ENCODE results near the gene COMMD10. TPM values are rescaled to one million over a fixed set of nuclear protein-coding genes. Genes with fewer than 3 reads are reported as not detected.

Gene COMMD10
- polyA plus RNA-seq, 1 donor, result 58.6 TPM

GRCh38 chr5:116176121-116176520 is 91.3 kb downstream of the COMMD10 start:
- no peaks in the 10 kb centered on the region for H3K4me1 ChIP-seq (ENCODE audit: control insufficient read depth, insufficient read depth, low read length)
- no peak for DNase-seq
- H3K9me3 ChIP-seq (ENCODE audit: control insufficient read depth, low read depth, low read length), result no peaks in the 10 kb centered on the region
- no CpG with 5 or more reads among the region's 6 CpGs for WGBS (ENCODE audit: insufficient coverage, low lambda C conversion rate)
- no peak overlapping the region for H3K4me3 ChIP-seq (ENCODE audit: low read length)
- H3K36me3 ChIP-seq (ENCODE audit: control insufficient read depth, insufficient read depth, low read length), result peaks cover 3% of the 10 kb centered on the region
- no peak overlapping the region for H3K27ac ChIP-seq (ENCODE audit: low read length)
- H3K27me3 ChIP-seq (ENCODE audit: control insufficient read depth, insufficient read depth, low read length), result no peaks in the 10 kb centered on the region

DNA sequence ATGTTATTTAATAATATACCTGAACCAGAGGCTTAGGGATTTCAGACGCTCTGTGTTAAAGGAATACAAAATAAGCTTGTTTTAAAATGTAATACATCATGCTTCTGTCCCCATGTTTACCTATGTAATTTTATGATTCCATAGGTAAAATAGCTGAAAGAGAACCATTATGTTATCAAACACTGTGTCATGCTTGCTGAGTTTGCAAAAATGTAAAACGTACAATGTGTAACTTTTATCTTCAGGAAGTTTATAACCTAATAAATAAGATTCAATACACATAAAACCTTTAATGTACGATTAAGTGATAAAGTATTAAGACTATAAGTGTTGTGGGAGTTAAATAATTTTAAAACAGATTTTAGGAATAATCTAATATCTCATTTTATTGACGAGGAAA is 94.1 kb downstream of the COMMD10 start:
- H3K27ac ChIP-seq (ENCODE audit: low read length), result no peak overlapping the region
- H3K4me3 ChIP-seq (ENCODE audit: low read length), result no peak overlapping the region
- 86% methylated on average over 1 of the region's 4 CpGs for WGBS (ENCODE audit: insufficient coverage, low lambda C conversion rate)
- peaks cover 3% of the 10 kb centered on the region for H3K36me3 ChIP-seq (ENCODE audit: control insufficient read depth, insufficient read depth, low read length)
- H3K27me3 ChIP-seq (ENCODE audit: control insufficient read depth, insufficient read depth, low read length), result no peaks in the 10 kb centered on the region
- DNase-seq, result no peak
- H3K4me1 ChIP-seq (ENCODE audit: control insufficient read depth, insufficient read depth, low read length), result no peaks in the 10 kb centered on the region
- H3K9me3 ChIP-seq (ENCODE audit: control insufficient read depth, low read depth, low read length), result no peaks in the 10 kb centered on the region

- DNase-seq, result no peak
- Histone ChIP-seq H3K4me3 (ENCODE audit: low read length) (no peak overlapping the region), H3K36me3 (ENCODE audit: control insufficient read depth, insufficient read depth, low read length) (no peaks in the 10 kb centered on the region), H3K27ac (ENCODE audit: low read length) (no peak overlapping the region), H3K9me3 (ENCODE audit: control insufficient read depth, low read depth, low read length) (no peaks in the 10 kb centered on the region), H3K4me1 (ENCODE audit: control insufficient read depth, insufficient read depth, low read length) (no peaks in the 10 kb centered on the region), H3K27me3 (ENCODE audit: control insufficient read depth, insufficient read depth, low read length) (no peaks in the 10 kb centered on the region)
- no CpG with 5 or more reads among the region's 2 CpGs for WGBS (ENCODE audit: insufficient coverage, low lambda C conversion rate)
Observed at GRCh38 chr5:116209166-116209565, 124.3 kb downstream of the COMMD10 start.

GRCh38 chr5:116212225-116212624 is 127.4 kb downstream of the COMMD10 start:
- Histone ChIP-seq H3K36me3 (ENCODE audit: control insufficient read depth, insufficient read depth, low read length) (no peaks in the 10 kb centered on the region), H3K4me3 (ENCODE audit: low read length) (no peak overlapping the region), H3K27me3 (ENCODE audit: control insufficient read depth, insufficient read depth, low read length) (no peaks in the 10 kb centered on the region), H3K27ac (ENCODE audit: low read length) (no peak overlapping the region), H3K4me1 (ENCODE audit: control insufficient read depth, insufficient read depth, low read length) (no peaks in the 10 kb centered on the region), H3K9me3 (ENCODE audit: control insufficient read depth, low read depth, low read length) (no peaks in the 10 kb centered on the region)
- DNase-seq, result no peak

DNA sequence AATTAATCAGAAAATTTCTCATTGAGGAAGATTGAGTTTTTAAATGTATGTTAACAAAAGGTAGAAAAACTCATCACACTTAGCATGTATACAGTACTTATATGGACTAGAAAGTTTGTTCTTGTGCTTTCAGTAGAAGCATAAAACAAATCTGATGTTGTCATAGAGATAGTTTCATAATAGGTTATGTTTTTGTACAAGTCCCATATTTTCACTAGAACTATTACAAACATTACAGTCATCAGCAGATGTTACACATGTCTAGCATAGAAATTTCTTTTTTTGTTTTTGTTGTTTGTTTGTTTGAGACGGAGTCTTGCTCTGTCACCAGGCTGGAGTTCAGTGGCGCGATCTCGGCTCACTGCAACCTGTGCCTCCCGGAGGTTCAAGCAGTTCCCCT is 131.4 kb downstream of the COMMD10 start:
- DNase-seq, result no peak
- Histone ChIP-seq H3K9me3 (ENCODE audit: control insufficient read depth, low read depth, low read length) (no peaks in the 10 kb centered on the region), H3K27ac (ENCODE audit: low read length) (no peak overlapping the region), H3K36me3 (ENCODE audit: control insufficient read depth, insufficient read depth, low read length) (no peaks in the 10 kb centered on the region), H3K4me3 (ENCODE audit: low read length) (no peak overlapping the region), H3K27me3 (ENCODE audit: control insufficient read depth, insufficient read depth, low read length) (no peaks in the 10 kb centered on the region), H3K4me1 (ENCODE audit: control insufficient read depth, insufficient read depth, low read length) (no peaks in the 10 kb centered on the region)
- WGBS (ENCODE audit: insufficient coverage, low lambda C conversion rate), result 95% methylated on average over 4 of the region's 5 CpGs

DNA sequence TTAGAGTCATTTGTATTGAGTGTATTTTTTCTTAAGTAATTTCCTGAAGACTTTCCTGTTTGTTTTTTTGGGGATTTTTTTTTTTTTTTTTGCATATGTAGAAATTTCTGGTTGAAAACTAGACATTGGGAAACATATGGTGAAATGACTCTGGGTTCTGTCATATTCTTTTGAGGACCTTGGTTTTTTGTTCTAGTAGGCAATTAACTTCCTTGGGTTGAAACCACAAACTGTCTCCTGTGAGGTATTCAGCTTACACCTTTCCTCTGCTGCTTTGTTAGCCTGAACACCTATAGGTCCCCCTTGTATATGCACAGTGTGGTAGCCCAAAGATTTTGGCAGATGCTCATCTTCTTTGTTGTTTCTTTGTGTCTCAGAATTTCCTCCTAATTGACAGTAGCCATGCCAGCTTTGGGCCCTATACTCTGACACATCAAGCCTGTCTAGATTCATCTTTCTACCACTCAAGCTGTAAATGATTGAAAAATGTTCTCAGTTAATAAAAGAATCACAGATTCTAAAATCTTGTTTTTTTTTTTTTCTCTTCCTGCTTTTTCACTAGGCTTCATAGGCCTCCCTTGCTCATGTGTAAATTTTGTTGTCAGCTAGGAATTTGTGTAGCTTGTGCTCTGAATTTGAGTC is 140.6 kb downstream of the COMMD10 start:
- Histone ChIP-seq H3K27me3 (ENCODE audit: control insufficient read depth, insufficient read depth, low read length) (no peaks in the 10 kb centered on the region), H3K36me3 (ENCODE audit: control insufficient read depth, insufficient read depth, low read length) (no peaks in the 10 kb centered on the region), H3K4me1 (ENCODE audit: control insufficient read depth, insufficient read depth, low read length) (no peaks in the 10 kb centered on the region), H3K27ac (ENCODE audit: low read length) (no peak overlapping the region), H3K9me3 (ENCODE audit: control insufficient read depth, low read depth, low read length) (peaks cover 3% of the 10 kb centered on the region), H3K4me3 (ENCODE audit: low read length) (no peak overlapping the region)
- DNase-seq, result no peak

- 80% methylated on average over 1 of the region's 3 CpGs for WGBS (ENCODE audit: insufficient coverage, low lambda C conversion rate)
- Histone ChIP-seq H3K9me3 (ENCODE audit: control insufficient read depth, low read depth, low read length) (peaks cover 3% of the 10 kb centered on the region), H3K27me3 (ENCODE audit: control insufficient read depth, insufficient read depth, low read length) (no peaks in the 10 kb centered on the region), H3K36me3 (ENCODE audit: control insufficient read depth, insufficient read depth, low read length) (no peaks in the 10 kb centered on the region), H3K4me1 (ENCODE audit: control insufficient read depth, insufficient read depth, low read length) (no peaks in the 10 kb centered on the region), H3K27ac (ENCODE audit: low read length) (no peak overlapping the region), H3K4me3 (ENCODE audit: low read length) (no peak overlapping the region)
- no peak for DNase-seq
Observed at GRCh38 chr5:116229131-116229689, 144.4 kb downstream of the COMMD10 start.

GRCh38 chr5:116231288-116231687 is 146.5 kb downstream of the COMMD10 start:
- H3K27me3 ChIP-seq (ENCODE audit: control insufficient read depth, insufficient read depth, low read length), result no peaks in the 10 kb centered on the region
- no peak for DNase-seq
- no peaks in the 10 kb centered on the region for H3K4me1 ChIP-seq (ENCODE audit: control insufficient read depth, insufficient read depth, low read length)
- no CpG with 5 or more reads among the region's 2 CpGs for WGBS (ENCODE audit: insufficient coverage, low lambda C conversion rate)
- no peaks in the 10 kb centered on the region for H3K36me3 ChIP-seq (ENCODE audit: control insufficient read depth, insufficient read depth, low read length)
- H3K9me3 ChIP-seq (ENCODE audit: control insufficient read depth, low read depth, low read length), result no peaks in the 10 kb centered on the region
- no peak overlapping the region for H3K27ac ChIP-seq (ENCODE audit: low read length)
- no peak overlapping the region for H3K4me3 ChIP-seq (ENCODE audit: low read length)

DNA sequence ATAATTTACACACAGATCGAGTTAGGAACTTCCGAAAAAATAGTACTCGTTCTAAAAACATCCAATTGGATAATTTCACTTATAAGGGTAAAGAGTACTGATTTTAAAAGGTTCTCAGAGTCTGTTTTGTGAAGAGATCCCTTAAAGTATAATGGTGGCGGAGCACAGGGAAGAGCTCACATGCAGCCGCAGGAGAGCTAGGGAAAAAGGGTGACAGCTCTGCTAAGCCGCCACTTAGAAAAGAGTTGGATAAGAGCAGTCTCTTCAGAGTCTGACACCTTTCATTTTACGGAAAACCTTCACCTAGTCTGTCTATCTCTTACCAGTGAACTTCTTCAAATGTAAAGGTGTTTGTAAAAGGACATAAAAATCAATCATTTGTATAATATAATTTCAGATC is 149.9 kb downstream of the COMMD10 start:
- no peak for DNase-seq
- 89% methylated on average over 3 of the region's 7 CpGs for WGBS (ENCODE audit: insufficient coverage, low lambda C conversion rate)
- no peaks in the 10 kb centered on the region for H3K27me3 ChIP-seq (ENCODE audit: control insufficient read depth, insufficient read depth, low read length)
- no peak overlapping the region for H3K4me3 ChIP-seq (ENCODE audit: low read length)
- H3K4me1 ChIP-seq (ENCODE audit: control insufficient read depth, insufficient read depth, low read length), result no peaks in the 10 kb centered on the region
- no peaks in the 10 kb centered on the region for H3K9me3 ChIP-seq (ENCODE audit: control insufficient read depth, low read depth, low read length)
- H3K36me3 ChIP-seq (ENCODE audit: control insufficient read depth, insufficient read depth, low read length), result no peaks in the 10 kb centered on the region
- no peak overlapping the region for H3K27ac ChIP-seq (ENCODE audit: low read length)

GRCh38 chr5:116237917-116238500 is 153.2 kb downstream of the COMMD10 start:
- Histone ChIP-seq H3K4me1 (ENCODE audit: control insufficient read depth, insufficient read depth, low read length) (no peaks in the 10 kb centered on the region), H3K36me3 (ENCODE audit: control insufficient read depth, insufficient read depth, low read length) (no peaks in the 10 kb centered on the region), H3K4me3 (ENCODE audit: low read length) (no peak overlapping the region), H3K9me3 (ENCODE audit: control insufficient read depth, low read depth, low read length) (no peaks in the 10 kb centered on the region), H3K27me3 (ENCODE audit: control insufficient read depth, insufficient read depth, low read length) (no peaks in the 10 kb centered on the region), H3K27ac (ENCODE audit: low read length) (no peak overlapping the region)
- DNase-seq, result no peak
- no CpG with 5 or more reads among the region's 3 CpGs for WGBS (ENCODE audit: insufficient coverage, low lambda C conversion rate)

DNA sequence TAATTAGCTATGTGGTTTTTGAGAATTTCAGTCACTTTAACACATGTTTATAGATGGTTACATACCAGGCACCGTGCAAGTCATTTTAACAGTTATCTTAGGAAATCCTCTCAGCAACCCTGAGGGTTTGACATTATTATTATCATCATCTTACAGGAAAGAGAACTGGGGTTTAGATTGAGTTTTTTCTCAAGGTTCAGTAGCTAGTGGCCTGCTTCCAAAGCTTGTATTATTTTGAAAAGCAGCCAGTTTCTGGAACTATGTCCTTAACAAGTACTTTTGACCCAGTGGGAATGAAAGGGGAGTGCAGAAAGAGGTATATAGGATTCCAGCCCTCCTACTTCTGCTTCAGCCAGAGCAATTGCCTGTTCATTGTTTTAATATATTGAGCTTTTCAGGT is 157.5 kb downstream of the COMMD10 start:
- Histone ChIP-seq H3K27me3 (ENCODE audit: control insufficient read depth, insufficient read depth, low read length) (no peaks in the 10 kb centered on the region), H3K4me1 (ENCODE audit: control insufficient read depth, insufficient read depth, low read length) (no peaks in the 10 kb centered on the region), H3K4me3 (ENCODE audit: low read length) (no peak overlapping the region), H3K27ac (ENCODE audit: low read length) (no peak overlapping the region), H3K9me3 (ENCODE audit: control insufficient read depth, low read depth, low read length) (peaks cover 9% of the 10 kb centered on the region), H3K36me3 (ENCODE audit: control insufficient read depth, insufficient read depth, low read length) (no peaks in the 10 kb centered on the region)
- no peak for DNase-seq
- WGBS (ENCODE audit: insufficient coverage, low lambda C conversion rate), result no CpG with 5 or more reads among the region's 1 CpG

Measured in large intestine (tissue), 3 donors.